ENCODE measurements around the gene NT5C3A.

The NT5C3A gene

GRCh38 chr7:33075818-33076518 lies 13.4 kb upstream of the NT5C3A start:
- H3K4me3 ChIP-seq (ENCODE audit: low read depth, low read length), result no peak overlapping the region
- no peak for DNase-seq (ENCODE audit: low read depth)
- TF ChIP-seq, protein P1, sequence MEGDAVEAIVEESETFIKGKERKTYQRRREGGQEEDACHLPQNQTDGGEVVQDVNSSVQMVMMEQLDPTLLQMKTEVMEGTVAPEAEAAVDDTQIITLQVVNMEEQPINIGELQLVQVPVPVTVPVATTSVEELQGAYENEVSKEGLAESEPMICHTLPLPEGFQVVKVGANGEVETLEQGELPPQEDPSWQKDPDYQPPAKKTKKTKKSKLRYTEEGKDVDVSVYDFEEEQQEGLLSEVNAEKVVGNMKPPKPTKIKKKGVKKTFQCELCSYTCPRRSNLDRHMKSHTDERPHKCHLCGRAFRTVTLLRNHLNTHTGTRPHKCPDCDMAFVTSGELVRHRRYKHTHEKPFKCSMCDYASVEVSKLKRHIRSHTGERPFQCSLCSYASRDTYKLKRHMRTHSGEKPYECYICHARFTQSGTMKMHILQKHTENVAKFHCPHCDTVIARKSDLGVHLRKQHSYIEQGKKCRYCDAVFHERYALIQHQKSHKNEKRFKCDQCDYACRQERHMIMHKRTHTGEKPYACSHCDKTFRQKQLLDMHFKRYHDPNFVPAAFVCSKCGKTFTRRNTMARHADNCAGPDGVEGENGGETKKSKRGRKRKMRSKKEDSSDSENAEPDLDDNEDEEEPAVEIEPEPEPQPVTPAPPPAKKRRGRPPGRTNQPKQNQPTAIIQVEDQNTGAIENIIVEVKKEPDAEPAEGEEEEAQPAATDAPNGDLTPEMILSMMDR (conservative IDR thresholded peaks at IDR 0.05; ENCODE audit: low read depth, low read length), result no peak

DNA sequence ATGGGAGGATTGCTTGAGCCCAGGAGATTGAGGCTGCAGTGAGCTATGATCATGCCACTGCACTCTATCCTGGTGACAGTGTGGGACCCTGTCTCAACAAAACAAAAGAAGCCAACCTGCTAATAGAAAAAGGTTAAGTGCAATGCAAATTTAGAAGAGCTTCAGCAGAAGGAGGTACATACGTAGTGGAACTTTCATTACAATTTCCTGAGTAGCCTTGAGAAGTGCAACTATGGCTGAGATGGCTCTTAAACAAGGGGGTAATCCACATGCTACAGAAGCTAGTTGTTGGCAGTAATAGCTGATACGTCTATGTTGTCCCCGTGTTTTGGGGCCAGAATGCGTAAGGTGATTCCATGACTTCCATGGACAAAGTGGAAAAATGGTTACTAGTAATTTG lies 10.7 kb upstream of the NT5C3A start:
- no peak for DNase-seq (ENCODE audit: low read depth)
- H3K4me3 ChIP-seq (ENCODE audit: low read depth, low read length), result no peak overlapping the region
- TF ChIP-seq, protein P1 (conservative IDR thresholded peaks at IDR 0.05; ENCODE audit: low read depth, low read length), result no peak

GRCh38 chr7:33072471-33072870 lies 9.9 kb upstream of the NT5C3A start:
- H3K4me3 ChIP-seq (ENCODE audit: low read depth, low read length), result no peak overlapping the region
- TF ChIP-seq, protein P1 (conservative IDR thresholded peaks at IDR 0.05; ENCODE audit: low read depth, low read length), result no peak
- peak; percentile 83 for DNase-seq (ENCODE audit: low read depth)

DNA sequence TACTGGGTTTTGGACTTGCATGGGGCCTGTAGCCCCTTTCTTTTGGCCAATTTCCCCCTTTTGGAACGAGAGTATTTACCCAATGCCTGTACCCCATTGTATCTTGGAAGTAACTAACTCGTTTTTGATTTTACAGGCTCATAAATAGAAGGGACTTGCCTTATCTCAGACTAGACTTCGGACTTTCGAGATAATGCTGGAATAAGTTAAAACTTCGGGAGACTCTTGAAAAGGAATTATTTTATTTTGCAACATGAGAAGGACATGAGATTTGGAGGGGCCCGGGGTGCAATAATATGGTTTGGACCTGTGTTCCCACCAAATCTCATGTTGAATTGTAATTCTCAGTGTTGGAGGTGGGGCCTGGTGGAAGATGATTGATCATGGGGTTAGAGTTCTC lies 8.3 kb upstream of the NT5C3A start:
- no peak for DNase-seq (ENCODE audit: low read depth)
- no peak overlapping the region for H3K4me3 ChIP-seq (ENCODE audit: low read depth, low read length)
- TF ChIP-seq, protein P1 (conservative IDR thresholded peaks at IDR 0.05; ENCODE audit: low read depth, low read length), result no peak

GRCh38 chr7:33070277-33070676 lies 7.7 kb upstream of the NT5C3A start:
- DNase-seq (ENCODE audit: low read depth), result no peak
- TF ChIP-seq, protein P1 (conservative IDR thresholded peaks at IDR 0.05; ENCODE audit: low read depth, low read length), result no peak
- no peak overlapping the region for H3K4me3 ChIP-seq (ENCODE audit: low read depth, low read length)

DNA sequence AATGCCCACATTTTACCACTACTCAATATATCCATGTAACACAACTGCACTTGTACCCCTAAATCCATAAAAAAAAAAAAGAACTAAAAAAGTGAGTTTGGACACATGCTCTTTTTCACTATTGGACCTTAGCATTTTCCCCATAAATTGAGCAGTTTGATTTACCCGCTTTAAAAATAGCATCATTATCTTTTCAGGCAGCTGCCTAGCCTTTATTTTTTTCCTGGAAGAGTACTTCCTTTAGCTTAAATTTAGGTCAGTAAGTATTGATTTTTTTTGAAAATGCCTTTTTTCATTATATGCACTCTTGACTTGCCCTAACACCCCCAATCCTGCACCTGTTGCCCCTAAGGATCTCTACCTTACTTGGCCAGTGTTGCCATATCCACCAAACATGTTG lies 5.3 kb upstream of the NT5C3A start:
- DNase-seq (ENCODE audit: low read depth), result no peak
- TF ChIP-seq, protein P1 (conservative IDR thresholded peaks at IDR 0.05; ENCODE audit: low read depth, low read length), result no peak
- no peak overlapping the region for H3K4me3 ChIP-seq (ENCODE audit: low read depth, low read length)

GRCh38 chr7:33066771-33067170 lies 4.2 kb upstream of the NT5C3A start:
- TF ChIP-seq, protein P1 (conservative IDR thresholded peaks at IDR 0.05; ENCODE audit: low read depth, low read length), result no peak
- no peak for DNase-seq (ENCODE audit: low read depth)
- H3K4me3 ChIP-seq (ENCODE audit: low read depth, low read length), result no peak overlapping the region

Data from choroid plexus epithelial cell (primary cell).